GM15510 (cell line): Measurements from ENCODE around the gene SH2D1A.

Experiments
- POLR2A ChIP-seq: IDR thresholded peaks from 3 replicates; pipeline ENCODE4 v1.6.1; 2011; ENCODE audit warnings: borderline replicate concordance; ENCODE audit not compliant: insufficient read length; ENCODE audit errors: extremely low read depth

SH2D1A gene

DNA sequence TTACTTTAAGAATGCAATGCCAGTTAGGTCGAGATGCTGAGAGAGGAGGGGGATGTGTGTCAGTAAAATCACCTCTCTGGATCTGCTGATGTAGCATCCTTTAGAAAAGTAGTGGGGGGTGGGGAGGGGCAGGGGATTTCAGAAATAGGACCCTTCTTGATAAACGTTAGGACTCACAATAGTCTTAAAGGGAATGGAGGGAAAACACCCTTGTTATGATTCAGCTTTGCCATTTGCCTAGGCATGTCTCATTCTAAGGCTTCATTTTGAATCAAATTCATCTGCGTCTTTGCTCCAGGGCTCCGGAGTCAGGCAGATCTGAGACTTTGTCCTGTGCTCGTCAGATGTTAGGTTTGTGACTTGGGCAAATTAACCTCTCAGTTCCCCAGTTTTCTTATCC is 879 bp downstream of the SH2D1A start:
- TF ChIP-seq POLR2A = no peak

DNA sequence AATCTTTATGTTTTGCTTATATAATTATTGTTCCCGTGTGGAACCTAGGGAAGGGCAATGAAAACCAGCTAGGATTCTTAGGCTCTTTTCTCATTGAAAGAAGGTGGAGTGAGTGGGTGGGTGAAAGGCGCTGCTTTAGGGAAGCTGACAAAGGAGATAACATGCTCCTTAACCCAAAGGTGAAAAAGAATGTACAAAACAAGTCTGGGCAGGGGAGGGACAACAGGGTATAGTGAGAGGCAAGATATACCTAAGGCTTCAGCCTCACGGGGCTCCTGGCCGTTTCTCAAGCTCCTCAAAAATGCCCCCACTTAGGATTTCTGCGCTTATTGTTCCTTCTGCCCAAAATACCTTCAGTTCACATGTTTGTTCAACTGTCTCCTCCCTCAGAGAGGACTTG is 1.8 kb downstream of the SH2D1A start:
- TF ChIP-seq POLR2A = no peak

DNA sequence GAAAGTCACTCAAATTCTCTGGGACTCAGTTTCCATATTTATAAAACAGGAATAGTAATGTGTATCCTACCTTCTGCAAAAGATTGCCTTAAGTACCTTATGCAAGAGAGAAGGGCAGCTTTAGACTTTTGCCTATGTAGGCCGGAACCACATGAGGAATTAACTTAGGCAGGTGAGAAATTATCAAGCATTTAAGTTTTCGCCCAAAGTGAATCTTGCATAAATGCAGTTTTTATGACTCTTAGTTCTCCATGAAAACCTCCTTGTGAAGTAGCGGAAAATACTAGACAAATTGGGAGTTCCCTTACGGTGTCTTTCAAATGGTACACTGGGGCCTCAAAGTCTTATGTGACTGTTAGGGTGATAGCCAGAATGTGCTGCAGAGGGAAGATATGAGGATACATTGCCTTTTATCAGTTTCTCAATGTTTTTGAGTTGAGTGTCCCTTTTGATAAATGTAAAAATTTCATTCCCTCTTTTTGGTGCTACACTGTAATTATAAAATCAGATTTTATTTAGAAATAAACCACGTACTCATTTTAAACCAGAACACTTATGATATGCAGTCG is 2.6 kb downstream of the SH2D1A start:
- no peak for TF ChIP-seq POLR2A

DNA sequence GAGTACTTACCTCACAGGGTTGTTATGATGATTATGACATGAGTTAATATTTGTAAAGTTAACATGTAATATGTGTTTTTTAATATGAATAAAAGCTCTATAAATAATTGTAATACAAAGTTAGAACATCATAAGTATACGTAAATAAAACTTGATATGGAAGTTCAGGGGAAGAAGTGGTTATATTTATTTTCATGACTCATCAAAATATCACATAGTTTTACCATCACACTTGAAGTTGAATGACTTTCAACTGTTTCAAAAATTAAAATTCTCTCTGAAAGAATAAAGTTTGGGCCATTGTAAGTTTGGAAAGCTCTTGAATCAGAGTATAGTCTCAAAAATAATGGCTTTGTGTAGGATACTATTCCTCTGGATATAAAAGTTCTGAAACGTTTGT is 8.3 kb downstream of the SH2D1A start:
- TF ChIP-seq POLR2A = no peak

DNA sequence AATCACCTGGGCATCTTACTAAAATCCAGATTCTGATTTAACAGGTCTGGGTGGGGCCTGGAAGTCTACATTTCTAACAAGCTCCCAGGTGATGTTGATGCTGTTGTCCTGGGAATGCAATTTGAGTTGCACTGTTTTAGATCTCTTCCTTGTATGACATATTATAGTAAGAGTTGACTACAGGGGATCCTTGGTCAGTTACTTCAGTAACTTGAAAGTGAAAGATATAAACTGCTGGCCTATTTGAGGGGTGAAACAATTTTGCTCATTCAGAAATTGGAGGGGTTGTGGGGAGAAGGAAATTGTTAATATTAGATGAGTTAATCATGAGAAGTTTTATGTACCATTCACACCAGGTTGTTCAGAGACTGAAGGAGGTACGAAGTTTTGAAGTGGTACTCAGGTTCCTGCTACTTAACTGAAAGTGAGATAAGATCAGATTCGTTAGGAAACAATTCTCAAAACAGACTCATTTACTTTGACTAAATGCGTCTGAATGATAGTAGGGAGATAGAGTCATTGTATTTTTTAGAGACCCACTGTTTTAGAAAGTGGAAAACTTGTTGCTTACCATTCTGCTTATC is 12.5 kb downstream of the SH2D1A start:
- no peak for TF ChIP-seq POLR2A

DNA sequence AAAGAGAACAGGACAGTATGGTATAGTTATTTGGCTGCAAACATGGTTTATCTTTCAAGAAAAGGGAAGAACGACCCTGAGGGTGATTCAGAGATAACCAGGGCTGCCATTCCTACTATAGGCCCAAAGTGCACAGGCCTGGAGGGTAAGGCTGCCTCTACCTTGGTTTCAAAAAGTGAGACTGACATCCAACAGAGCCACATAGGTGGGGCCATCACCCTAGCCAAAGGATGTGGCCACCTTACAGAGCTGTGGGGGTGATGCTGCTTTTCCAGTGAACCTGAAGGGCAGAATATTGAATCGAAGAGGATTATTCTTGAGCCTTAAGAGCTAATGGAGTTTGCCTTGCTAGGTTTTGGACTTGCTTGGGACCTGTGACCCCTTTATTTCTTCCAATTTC is 15.7 kb downstream of the SH2D1A start:
- TF ChIP-seq POLR2A = no peak

DNA sequence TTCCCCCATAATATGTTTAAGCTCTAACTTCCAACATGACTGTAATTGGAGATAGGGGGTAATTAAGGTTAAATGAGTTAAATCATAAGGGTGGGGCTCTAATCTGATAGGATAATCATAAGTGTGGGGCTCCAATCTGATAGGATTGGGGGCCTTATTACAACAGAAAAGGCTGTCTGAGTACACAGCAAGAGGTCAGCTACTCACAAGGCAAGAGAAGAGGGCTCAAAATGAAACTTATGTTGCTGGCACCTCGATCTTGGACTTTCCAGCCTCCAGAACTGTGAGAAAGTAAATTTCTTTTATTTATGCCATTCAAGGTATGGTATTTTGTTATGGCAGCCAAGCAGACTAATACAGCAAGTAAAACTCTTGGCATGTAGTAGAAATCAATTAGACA is 16.4 kb downstream of the SH2D1A start:
- no peak for TF ChIP-seq POLR2A

DNA sequence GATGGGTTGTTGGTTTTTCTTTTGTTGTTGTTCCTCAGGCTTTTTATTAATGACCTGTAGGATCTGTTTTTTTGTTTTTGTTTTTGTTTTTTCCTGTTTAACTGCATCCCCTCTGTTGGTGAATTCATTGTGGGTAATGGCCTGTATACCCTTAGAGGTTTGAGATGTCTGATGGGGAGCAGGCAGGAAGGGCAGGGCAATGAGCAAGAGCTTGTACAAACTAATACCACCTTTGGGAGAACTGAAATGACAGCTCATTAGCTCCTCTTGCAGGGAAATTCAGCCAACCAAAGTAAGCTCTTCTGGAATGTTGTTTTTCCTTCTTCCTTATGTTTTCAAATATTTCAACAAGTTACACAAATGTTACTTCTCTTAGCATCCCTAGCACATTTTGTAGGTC is 23.4 kb downstream of the SH2D1A start:
- TF ChIP-seq POLR2A = no peak

DNA sequence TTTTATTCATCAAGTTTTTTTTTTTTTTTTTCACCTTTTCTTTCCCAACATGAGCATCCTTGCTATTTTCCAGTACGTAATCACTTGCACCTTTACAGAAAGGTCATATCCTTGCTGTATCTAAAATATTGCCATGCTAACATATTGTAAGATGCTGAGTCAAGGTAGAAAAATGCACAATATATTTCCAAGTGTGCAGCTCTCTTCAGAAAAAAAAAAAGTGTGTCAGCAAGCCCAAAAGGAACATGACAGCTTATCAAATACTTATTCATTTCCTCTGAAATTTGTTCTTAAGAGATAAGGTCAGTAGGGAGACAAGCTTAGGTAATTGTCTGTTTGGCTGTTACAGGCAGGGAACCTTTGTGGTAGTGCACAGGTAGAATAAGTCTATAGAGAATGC is 27.0 kb downstream of the SH2D1A start:
- no peak for TF ChIP-seq POLR2A

DNA sequence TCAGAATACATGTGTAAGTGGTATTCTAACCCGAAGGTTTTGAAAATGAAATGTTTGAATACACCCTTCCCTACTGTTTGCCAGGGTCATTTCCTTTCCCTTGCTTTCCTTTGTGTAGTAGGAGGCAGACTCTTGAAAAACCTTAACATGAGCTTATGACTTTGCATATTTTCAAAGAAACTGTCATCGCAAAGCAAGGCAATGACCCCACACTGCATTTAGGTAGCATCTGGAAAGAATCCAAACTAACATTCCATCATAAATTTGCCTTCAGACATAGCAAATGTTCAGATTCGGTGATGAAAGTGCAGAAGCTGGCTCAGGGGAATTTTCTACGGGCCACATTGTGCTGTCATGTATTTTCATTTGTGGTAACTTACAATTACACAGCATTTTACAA is 32.3 kb downstream of the SH2D1A start:
- TF ChIP-seq POLR2A = no peak

DNA sequence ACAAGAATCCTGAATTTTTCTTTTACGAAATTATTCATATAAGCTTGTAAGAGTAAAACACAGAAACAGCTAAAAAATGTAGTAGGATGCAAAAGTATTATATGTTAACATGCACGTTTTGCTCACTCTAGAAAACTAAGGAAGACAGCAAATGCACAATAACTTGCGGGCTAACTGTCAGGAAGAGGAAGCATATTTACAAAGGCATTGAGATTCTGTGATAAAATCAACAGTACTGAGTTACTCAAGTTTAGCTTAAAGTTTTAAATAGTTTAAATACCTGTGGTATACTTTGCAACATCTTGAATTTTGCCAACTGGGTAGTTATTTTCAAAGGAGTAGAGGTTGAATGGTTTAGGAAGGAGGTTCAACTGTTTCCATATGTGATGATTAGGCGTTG is 37.0 kb downstream of the SH2D1A start:
- no peak for TF ChIP-seq POLR2A

DNA sequence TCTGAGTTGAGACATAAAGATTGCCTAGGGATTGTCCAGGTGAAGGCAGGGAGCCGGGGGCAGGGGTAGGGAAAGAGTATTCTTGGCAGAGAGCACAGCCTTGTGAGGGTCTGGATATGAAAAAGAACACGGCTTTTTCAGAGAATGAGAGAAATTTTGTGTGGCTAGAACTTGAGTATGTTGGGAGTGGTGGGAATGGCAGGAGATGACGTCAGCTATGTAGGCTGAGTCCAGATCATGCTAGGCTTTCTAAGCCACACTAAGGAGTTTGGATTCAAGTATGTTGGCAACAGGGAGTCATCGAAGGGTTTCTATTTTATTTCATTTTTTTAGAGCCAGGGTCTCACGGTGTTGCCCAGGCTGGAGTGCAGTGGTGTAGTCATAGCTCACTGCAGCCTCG is 40.0 kb downstream of the SH2D1A start:
- TF ChIP-seq POLR2A = no peak

DNA sequence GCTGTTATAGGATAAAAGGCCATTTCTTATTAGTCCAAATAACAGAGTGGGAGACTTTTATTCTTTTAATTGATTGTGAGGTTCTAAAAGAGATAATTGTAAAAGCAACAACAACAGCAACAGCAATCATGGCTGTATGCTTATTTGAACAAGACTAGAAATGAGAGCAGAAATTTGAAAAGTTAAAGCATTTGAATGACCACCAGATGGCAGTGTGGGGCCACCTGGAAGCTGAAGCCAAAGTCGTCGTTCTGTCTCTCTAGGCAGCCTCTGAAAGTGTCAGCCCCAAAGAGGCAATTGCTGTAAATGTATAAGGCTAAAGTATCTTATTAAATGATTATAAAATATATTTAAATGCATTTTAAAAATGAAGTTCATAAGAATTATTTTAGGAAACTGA is 42.2 kb downstream of the SH2D1A start:
- TF ChIP-seq POLR2A = no peak

DNA sequence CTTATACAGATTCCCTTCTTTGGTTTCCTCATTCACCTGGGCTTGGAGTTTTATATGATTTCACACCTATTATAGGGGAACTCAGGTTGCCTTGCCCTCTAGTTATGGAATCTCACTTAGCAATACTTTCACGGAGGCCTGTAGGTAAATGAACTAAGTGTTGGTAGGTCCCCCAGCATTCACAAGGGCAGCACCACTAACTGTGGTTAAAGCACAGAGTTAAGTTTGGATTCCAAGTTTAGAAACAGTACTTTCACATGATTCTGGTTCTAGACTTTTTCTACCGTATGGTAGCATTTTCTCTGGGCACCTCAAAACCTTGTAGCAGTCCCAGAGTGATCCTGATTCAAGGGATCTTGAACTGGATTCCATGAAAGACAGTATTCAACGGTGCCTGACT is 46.4 kb downstream of the SH2D1A start:
- TF ChIP-seq POLR2A = no peak

DNA sequence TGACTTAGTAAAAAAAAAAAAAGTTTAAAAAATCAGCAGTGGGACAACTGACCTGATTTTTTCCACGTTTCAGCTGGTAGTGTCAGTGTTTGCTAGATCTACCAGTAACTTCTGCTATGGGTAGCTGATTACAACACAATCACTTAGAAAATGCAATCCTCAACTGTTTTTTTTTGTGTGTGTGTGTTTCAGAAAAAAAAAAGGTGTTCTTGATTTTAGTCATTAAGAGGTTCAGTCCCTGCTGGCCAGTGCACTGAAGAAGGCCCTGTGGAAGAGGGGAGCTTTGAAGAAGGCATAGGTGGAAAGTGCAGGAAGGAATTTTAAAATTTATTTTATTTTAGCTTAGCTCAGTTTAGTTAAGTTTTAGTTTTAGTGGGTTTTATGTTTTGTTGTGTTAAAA is 46.9 kb downstream of the SH2D1A start:
- no peak for TF ChIP-seq POLR2A

DNA sequence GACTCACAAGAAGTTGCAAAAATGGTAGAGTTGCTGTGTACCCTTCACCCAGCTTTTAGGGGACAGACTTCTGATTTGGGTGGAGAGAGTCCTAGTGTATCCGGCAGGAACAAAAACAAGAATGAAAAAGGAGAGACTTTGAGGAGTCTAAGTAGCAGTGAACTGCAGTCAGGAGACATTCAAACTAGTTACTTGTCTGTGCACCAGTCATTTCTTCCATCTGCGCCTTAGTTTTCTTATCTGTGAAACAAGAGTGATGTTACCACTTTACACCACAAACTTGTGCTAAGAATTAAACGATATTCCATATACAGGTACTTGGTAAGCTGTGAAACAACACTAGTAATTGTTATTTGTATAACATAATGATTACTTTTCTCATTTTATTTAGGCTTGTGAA is 47.3 kb downstream of the SH2D1A start:
- TF ChIP-seq POLR2A = no peak
